A549 treated with dexamethasone at 1 μM for 4 hours (cell line): Measurements from ENCODE around the gene SIMC1. TPM values are rescaled to one million over a fixed set of nuclear protein-coding genes. Genes with fewer than 3 reads are reported as not detected.

Experiments used
- total RNA-seq: library from RNA; stranded (reverse); fragments of 200-300 nt; extraction: Qiagen RNA extraction; gene quantifications from 5 replicates; pipeline ENCODE4 v1.2.3, GENCODE V29; 2022

The SIMC1 gene
- 14.1 to 19.0 TPM (median 16.4 TPM) in 5 replicates for total RNA-seq

DNA sequence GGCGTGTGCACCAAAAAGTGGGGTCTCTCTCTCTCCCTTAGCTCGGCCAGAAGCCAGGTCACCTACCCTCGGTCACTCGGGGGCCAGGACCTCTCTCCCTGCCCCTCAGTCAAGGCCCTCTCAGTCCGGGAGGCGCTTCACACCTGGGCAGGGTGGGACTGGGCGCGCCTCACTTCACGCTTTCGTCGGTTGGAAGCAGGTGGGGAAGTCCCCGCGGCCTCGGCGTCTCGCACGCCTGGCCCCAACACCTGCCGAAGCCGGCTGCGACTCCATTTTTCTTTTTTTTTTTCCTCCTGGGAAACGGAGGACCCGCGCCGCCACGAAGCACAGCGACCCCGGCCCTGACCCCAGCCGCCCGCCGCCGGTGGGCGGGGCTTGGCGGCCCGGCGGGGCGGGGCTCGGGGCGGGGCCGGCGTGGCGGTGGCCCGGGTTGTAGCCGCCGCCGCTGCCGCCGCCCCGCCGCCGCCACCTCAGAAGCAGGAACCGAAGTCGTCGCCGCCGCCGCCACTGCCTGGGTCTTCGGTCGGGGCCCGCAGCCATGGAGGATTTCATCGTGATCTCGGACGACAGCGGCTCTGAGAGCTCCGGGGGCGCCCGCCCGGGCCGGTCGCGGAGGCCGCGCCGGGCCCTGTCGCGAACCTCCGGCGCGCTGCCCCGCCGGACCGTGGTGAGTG lies at the start of gene SIMC1:
Gene SIMC1, plus strand, starts transcription at position 454 of the 674 bp plus-strand sequence. Its CDS starts 85 bp downstream, at position 539.

DNA sequence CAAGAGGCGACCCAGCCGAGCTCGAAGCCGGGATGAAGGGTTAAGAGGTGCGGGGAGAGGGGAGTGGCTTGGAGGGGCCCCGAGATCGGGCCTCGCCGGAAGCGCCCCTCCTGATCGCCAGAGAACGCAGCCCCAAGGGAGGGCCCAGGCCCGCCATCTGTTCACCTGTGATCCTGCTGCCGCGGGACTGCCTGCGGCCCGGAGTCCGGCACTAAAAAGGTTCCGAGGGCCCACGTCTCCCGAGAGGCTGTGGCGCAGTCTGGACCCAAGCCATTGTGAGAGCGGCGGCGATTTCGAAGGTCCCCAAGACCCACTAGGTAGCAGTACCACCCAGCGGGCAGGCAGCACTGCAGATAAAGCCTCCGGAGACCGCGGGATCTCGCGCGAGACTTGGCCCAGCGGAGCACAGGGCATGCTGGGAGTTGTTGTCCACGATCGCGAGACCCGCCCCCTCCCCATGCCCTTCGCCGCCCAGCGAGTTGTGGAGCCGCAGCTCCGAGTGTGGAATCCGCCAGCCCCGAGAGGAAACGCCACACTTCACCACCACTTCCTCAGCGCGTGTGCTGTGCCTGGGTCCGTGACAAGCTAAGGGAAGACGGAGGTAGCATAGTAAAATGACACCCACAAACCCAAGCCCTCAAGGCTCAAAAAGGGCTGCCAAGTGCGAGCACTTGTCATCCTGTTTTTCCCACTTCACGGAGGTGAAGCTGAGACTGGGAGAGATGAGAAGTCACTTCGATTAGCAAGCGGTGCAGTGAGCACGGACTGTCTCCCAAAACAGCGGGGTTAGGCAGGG lies 123.4 kb downstream of the SIMC1 start, which contains the start of gene KIAA1191:
Gene KIAA1191, minus strand, starts transcription at position 328 of the 796 bp plus-strand sequence. CDS start 2,256 bp downstream, outside the sequence.

DNA sequence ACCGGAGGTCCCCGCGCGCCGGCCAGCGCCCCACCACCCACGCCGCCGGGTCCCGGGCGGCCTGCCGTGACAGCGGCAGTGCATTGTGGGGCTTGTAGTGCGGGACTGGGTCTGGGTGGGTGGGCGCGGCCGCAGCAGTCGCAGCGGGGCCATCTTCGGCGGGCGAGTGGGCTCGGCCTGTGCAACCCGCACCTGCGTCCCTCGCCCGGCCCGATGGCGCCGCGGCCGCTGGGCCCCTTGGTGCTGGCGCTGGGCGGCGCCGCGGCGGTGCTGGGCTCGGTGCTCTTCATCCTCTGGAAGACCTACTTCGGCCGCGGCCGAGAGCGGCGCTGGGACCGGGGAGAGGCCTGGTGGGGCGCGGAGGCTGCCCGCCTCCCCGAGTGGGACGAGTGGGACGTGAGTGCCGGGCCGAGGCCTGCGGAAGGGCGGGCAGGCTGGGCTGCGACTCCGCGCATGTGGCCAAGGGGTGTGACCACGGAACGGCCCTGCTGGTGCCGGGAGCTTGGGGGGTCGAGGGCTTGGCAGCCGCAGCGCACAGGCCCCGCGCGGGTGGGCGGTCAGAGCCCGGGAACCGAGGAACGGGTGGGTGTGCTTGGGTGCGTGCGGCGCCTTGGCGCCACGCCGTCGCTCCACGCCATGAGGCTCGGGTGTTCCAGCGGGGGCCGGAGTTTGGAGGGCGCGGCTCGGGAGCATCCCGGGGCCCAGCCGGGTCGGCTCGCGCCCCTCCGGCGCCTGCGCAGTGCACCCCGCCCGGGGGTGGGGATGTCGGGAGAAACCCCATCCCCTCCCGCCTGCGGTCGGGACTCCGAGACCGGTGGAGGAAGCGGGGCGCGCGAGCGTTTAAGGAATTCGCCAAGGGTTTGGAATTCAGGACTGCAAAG lies 127.4 kb downstream of the SIMC1 start, which contains the start of gene ARL10:
Gene ARL10, plus strand, starts transcription at position 137 of the 881 bp plus-strand sequence. Its CDS starts 77 bp downstream, at position 214.

DNA sequence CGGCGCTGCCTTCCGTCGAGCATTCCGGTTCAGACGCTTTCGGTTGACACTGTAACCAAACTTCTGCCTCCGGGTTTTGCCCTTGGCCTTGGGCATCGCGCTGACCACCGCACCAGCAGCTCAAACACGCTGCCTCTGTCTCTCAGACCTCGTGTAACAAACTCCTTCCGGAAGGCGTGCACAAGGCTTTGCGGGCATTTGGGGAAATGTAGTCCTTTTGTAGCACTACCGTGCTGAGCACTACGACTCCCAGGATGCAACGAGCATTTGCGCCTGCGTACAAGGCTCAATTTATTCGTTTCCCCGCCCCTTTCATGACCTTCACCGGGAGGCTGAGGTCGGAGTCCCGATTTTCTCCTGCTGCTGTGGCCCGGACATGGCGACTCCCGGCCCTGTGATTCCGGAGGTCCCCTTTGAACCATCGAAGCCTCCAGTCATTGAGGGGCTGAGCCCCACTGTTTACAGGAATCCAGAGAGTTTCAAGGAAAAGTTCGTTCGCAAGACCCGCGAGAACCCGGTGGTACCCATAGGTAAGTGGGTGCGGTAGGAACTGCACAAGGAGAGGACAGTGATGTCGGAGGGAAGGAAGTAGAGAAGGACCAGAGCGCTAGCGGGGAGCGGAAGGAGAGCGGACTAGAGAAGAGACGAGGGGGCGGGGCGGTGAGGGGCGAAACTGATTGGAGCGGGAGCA lies 150.4 kb downstream of the SIMC1 start, which contains the start of the genes HIGD2A and NOP16:
Gene HIGD2A, plus strand, starts transcription at position 308 of the 691 bp plus-strand sequence. Its CDS starts 69 bp downstream, at position 377.
Gene NOP16, minus strand, starts transcription at position 155 of the 691 bp plus-strand sequence. Its CDS starts 59 bp downstream, at position 96.

Other genes with a start within 250 kb of the SIMC1 start
- gene KIAA1191, start 123.3 kb downstream of the SIMC1 start, total RNA-seq = 76.4 to 94.0 TPM (median 92.3 TPM) in 5 replicates
- 0.47 to 0.97 TPM (median 0.53 TPM) in 5 replicates for gene ARL10, start 127.1 kb downstream of the SIMC1 start, total RNA-seq
- gene NOP16, start 150.2 kb downstream of the SIMC1 start, total RNA-seq = 121 to 129 TPM (median 127 TPM) in 5 replicates
- gene HIGD2A, start 150.3 kb downstream of the SIMC1 start, total RNA-seq = 239 to 292 TPM (median 247 TPM) in 5 replicates
- gene CLTB, start 178.1 kb downstream of the SIMC1 start, total RNA-seq = 111 to 172 TPM (median 168 TPM) in 5 replicates
- gene FAF2, start 210.0 kb downstream of the SIMC1 start, total RNA-seq = 48.5 to 54.4 TPM (median 50.7 TPM) in 5 replicates